Activated CD8-positive, alpha-beta T cell treated with anti-CD3 and anti-CD28 coated beads for 36 hours (primary cell): ENCODE results near the gene CD2. TPM values are rescaled to one million over a fixed set of nuclear protein-coding genes. Genes with fewer than 3 reads are reported as not detected.

Source experiments
- ATAC-seq: fragments of 200-7000 bp; cut with Tn5 transposase; one replicate; pipeline ENCODE4 v1.10.0; 2021; ENCODE audit warnings: mild to moderate bottlenecking, moderate library complexity
- CTCF ChIA-PET: fragments of 350-600 bp; sonication (Branson Sonifier 250); formaldehyde crosslinking; loops from one replicate; lab custom pipeline; 2021; ENCODE audit warnings: antibody characterized with exemption; lab: Charles Lee
- POLR2A ChIA-PET: fragments of 350-600 bp; sonication (Branson Sonifier 250); formaldehyde crosslinking; loops from one replicate; lab custom pipeline; 2021; ENCODE audit warnings: antibody characterized with exemption; lab: Charles Lee
- DNase-seq: peaks from one replicate; pipeline ENCODE4 v3.0.0-alpha.2; 2020
- H3K27ac Mint-ChIP-seq: one replicate; pipeline ENCODE4 v1.8.0; 2021; ENCODE audit warnings: mild to moderate bottlenecking, mixed read lengths
- H3K27me3 Mint-ChIP-seq: one replicate; pipeline ENCODE4 v1.8.0; 2021; ENCODE audit warnings: mixed read lengths
- H3K36me3 Mint-ChIP-seq: one replicate; pipeline ENCODE4 v1.8.0; 2021; ENCODE audit warnings: low read depth, mixed read lengths
- H3K4me1 Mint-ChIP-seq: one replicate; pipeline ENCODE4 v1.8.0; 2021; ENCODE audit warnings: low read depth, mixed read lengths
- H3K4me3 Mint-ChIP-seq: one replicate; pipeline ENCODE4 v1.8.0; 2021; ENCODE audit warnings: mild to moderate bottlenecking, moderate library complexity, mixed read lengths
- H3K9me3 Mint-ChIP-seq: one replicate; pipeline ENCODE4 v1.8.0; 2021; ENCODE audit warnings: mixed read lengths
- intact Hi-C: fragments of 100-400 bp; cut with micrococcal nuclease; formaldehyde crosslinking; loops from one replicate; pipeline ENCODE4 v1.10.0; 2022
- total RNA-seq, 2 experiments: library from RNA; stranded (reverse); gene quantifications; one replicate each; pipeline ENCODE4 v1.2.3, GENCODE V29; 2021
- TF ChIP-seq, protein P1 (sequence below): fragments of 200-600 bp; IDR thresholded peaks from one replicate; pipeline ENCODE4 v1.8.0; 2022; ENCODE audit warnings: antibody characterized with exemption, mild to moderate bottlenecking

The CD2 gene
- total RNA-seq, 2 experiments from 2014 or later, result 217 to 220 TPM

GRCh38 chr1:116738673-116739370 lies 15.4 kb upstream of the CD2 start:
- Mint-ChIP-seq H3K4me3 (peak overlapping the region; percentile 76), H3K27me3 (no peaks in the 10 kb centered on the region), H3K36me3 (peaks cover 27% of the 10 kb centered on the region), H3K9me3 (peaks cover 23% of the 10 kb centered on the region), H3K27ac (peak overlapping the region; percentile 100), H3K4me1 (peaks cover 63% of the 10 kb centered on the region)
- ATAC-seq (peak; percentile 72), DNase-seq (peak; percentile 84)
- CTCF ChIA-PET, result interaction anchor here (0.8 to 7.0 kb wide), 22 partner anchors 8 to 320 kb away, joined by 3 to 114 read pairs (median 8); partner anchors contain the start of genes CD2 and TTF2
- TF ChIP-seq, protein P1, sequence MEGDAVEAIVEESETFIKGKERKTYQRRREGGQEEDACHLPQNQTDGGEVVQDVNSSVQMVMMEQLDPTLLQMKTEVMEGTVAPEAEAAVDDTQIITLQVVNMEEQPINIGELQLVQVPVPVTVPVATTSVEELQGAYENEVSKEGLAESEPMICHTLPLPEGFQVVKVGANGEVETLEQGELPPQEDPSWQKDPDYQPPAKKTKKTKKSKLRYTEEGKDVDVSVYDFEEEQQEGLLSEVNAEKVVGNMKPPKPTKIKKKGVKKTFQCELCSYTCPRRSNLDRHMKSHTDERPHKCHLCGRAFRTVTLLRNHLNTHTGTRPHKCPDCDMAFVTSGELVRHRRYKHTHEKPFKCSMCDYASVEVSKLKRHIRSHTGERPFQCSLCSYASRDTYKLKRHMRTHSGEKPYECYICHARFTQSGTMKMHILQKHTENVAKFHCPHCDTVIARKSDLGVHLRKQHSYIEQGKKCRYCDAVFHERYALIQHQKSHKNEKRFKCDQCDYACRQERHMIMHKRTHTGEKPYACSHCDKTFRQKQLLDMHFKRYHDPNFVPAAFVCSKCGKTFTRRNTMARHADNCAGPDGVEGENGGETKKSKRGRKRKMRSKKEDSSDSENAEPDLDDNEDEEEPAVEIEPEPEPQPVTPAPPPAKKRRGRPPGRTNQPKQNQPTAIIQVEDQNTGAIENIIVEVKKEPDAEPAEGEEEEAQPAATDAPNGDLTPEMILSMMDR, result no peak
- POLR2A ChIA-PET, result interaction anchor here (0.6 to 23.7 kb wide), 22 partner anchors 10 to 321 kb away, joined by 3 to 850 read pairs (median 6); partner anchors contain the start of genes CD2 and TTF2
- intact Hi-C loops, result loop anchor here (1.0 to 2.0 kb wide), 3 partner anchors 15 to 322 kb away; partner anchors contain the start of genes CD2 and TTF2

DNA sequence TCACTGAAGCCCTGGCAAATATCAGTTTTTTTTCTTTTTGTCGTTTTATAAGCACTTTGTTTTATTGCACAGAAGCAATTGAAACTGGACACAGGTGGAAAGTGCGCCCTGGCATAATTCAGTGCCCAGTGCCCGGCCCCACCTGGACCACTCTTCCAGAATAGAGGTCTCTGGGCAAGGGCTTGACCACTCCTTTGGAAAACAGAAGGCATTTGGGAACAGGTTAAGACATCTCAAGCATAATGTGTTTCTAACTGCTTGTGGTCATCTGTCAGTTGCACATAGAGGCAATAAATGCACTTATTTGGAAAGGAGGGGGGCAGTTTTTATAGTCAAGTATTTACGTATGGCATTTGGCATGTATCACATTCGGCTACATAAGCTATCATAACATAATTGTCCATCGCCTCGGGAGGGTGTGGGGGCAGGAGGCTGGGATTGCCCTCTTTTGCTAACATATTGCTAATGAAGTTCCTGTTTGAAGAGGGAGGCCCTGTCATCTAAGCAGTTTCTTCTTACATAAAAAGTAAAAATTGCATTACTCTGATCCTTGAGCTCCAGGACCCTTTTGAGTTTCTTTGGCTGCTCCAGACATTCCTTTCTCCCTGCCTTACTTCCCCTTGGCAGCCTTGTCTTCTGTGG lies 14.7 kb upstream of the CD2 start:
- H3K4me1 Mint-ChIP-seq, result peaks cover 61% of the 10 kb centered on the region
- CTCF ChIA-PET, result interaction anchor here (0.6 to 7.0 kb wide), 17 partner anchors 8 to 320 kb away, joined by 3 to 114 read pairs (median 9); partner anchors contain the start of genes CD2 and TTF2
- TF ChIP-seq, protein P1, result no peak
- H3K4me3 Mint-ChIP-seq, result peak overlapping the region; percentile 76
- no peaks in the 10 kb centered on the region for H3K27me3 Mint-ChIP-seq
- no peak for DNase-seq
- H3K9me3 Mint-ChIP-seq, result peaks cover 28% of the 10 kb centered on the region
- intact Hi-C loops, result loop anchor here (2.0 kb wide), 2 partner anchors 29 to 321 kb away; partner anchors contain the start of gene TTF2
- peak overlapping the region; percentile 100 for H3K27ac Mint-ChIP-seq
- ATAC-seq, result no peak
- POLR2A ChIA-PET, result interaction anchor here (0.6 to 23.7 kb wide), 12 partner anchors 12 to 320 kb away, joined by 3 to 850 read pairs (median 19); partner anchors contain the start of genes CD2 and TTF2
- peaks cover 31% of the 10 kb centered on the region for H3K36me3 Mint-ChIP-seq

DNA sequence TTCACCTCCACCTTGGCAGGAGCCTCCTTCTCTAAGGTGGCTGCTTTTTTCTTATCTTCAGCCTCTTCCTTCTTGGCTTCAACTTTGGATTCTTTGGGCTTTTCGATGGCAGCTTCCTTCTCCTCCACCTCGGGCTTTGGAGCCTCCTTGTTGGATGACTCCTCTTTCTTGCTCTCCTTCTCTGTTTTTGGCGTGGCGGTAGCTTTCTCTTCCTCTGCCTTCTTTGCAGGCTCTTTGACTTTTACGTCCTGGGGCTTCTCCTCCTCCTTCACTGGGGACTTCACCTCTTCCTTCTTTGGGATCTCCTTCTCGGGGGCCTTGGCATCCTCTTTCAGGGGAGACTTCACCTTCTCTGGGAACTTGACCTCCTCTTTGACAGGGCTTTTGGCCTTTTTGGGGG lies 13.9 kb upstream of the CD2 start:
- peaks cover 61% of the 10 kb centered on the region for H3K4me1 Mint-ChIP-seq
- H3K9me3 Mint-ChIP-seq, result peaks cover 36% of the 10 kb centered on the region
- peak overlapping the region; percentile 76 for H3K4me3 Mint-ChIP-seq
- H3K36me3 Mint-ChIP-seq, result peaks cover 38% of the 10 kb centered on the region
- CTCF ChIA-PET, result interaction anchor here (0.6 to 7.0 kb wide), 7 partner anchors 9 to 90 kb away, joined by 3 to 102 read pairs (median 12); partner anchors contain the start of gene CD2
- POLR2A ChIA-PET, result interaction anchor here (0.6 to 23.7 kb wide), 4 partner anchors 11 to 166 kb away, joined by 3 to 850 read pairs (median 134); partner anchors contain the start of gene CD2
- DNase-seq, result no peak
- intact Hi-C loops, result no loop called here
- H3K27ac Mint-ChIP-seq, result peak overlapping the region; percentile 100
- no peak for ATAC-seq
- TF ChIP-seq, protein P1, result no peak
- no peaks in the 10 kb centered on the region for H3K27me3 Mint-ChIP-seq

DNA sequence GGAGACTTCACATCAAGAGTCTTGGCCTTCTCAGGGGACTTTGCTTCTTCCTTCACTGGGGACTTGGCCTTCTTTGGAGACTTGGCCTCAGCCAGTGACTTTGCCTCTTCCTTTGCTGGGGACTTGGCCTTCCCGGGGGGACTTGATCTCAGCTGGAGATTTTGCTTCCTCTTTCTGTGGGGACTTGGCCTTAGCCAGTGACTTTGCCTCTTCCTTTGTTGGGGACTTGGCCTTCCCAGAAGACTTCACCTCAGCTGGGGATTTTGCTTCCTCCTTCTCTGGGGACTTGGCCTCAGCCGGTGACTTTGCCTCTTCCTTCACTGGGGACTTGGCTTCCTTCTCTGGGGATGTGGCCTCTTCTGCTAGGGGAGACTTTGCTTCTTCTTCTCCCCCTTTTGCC lies 13.5 kb upstream of the CD2 start:
- CTCF ChIA-PET, result interaction anchor here (4.5 to 7.0 kb wide), 2 partner anchors 13 to 75 kb away, joined by 83 to 102 read pairs; partner anchors contain the start of gene CD2
- no peak for ATAC-seq
- peaks cover 42% of the 10 kb centered on the region for H3K36me3 Mint-ChIP-seq
- no peak for DNase-seq
- peaks cover 56% of the 10 kb centered on the region for H3K4me1 Mint-ChIP-seq
- H3K27me3 Mint-ChIP-seq, result no peaks in the 10 kb centered on the region
- peak overlapping the region; percentile 100 for H3K27ac Mint-ChIP-seq
- TF ChIP-seq, protein P1, result no peak
- intact Hi-C loops, result no loop called here
- H3K9me3 Mint-ChIP-seq, result peaks cover 40% of the 10 kb centered on the region
- POLR2A ChIA-PET, result interaction anchor here (3.0 to 23.7 kb wide), 3 partner anchors 11 to 66 kb away, joined by 24 to 850 read pairs (median 243); partner anchors contain the start of gene CD2
- H3K4me3 Mint-ChIP-seq, result no peak overlapping the region
